CD4-positive, CD25-positive, alpha-beta regulatory T cell (primary cell): Measurements from ENCODE around the gene CYP39A1. TPM values are rescaled to one million over a fixed set of nuclear protein-coding genes. Genes with fewer than 3 reads are reported as not detected.

ENCODE experiments used
- ATAC-seq, 2 donors: fragments of 150-1000 bp; cut with Tn5 transposase; one replicate each; pipeline ENCODE4 v1.10.0; 2021; ENCODE audit warnings: low read depth in 2 of 2, moderate number of reproducible peaks in 2 of 2, moderate library complexity in 1 of 2
- DNase-seq, 3 donors: peaks; one replicate each; pipeline versions ENCODE4 v3.0.0 to v3.0.0-alpha.2; 2012 to 2022; ENCODE audit warnings: mixed read lengths in 1 of 3
- H3K27ac ChIP-seq: one replicate; pipeline ENCODE4 v1.7.0; 2013; ENCODE audit warnings: mild to moderate bottlenecking, low read length; ENCODE audit not compliant: insufficient read depth, poor library complexity, severe bottlenecking
- H3K27me3 ChIP-seq: one replicate; pipeline ENCODE4 v1.7.0; 2013; ENCODE audit warnings: low read length; ENCODE audit not compliant: control insufficient read depth, insufficient read depth
- H3K36me3 ChIP-seq: one replicate; pipeline ENCODE4 v1.7.0; 2013; ENCODE audit warnings: mild to moderate bottlenecking, low read length, moderate library complexity; ENCODE audit not compliant: control insufficient read depth, insufficient read depth
- H3K4me1 ChIP-seq: 2 replicates; pipeline ENCODE4 v1.7.0; 2013; ENCODE audit warnings: mild to moderate bottlenecking, low read length; ENCODE audit not compliant: insufficient read depth, control insufficient read depth, poor library complexity, severe bottlenecking
- H3K4me3 ChIP-seq: one replicate; pipeline ENCODE4 v1.7.0; 2013; ENCODE audit warnings: low read depth, mild to moderate bottlenecking, low read length, moderate library complexity
- H3K9me3 ChIP-seq, 2 experiments: 1 replicate in 1 of 2; 2 replicates in 1 of 2; pipeline ENCODE4 v1.7.0; 2013; ENCODE audit warnings: low read length in 2 of 2, mild to moderate bottlenecking in 1 of 2, moderate library complexity in 1 of 2; ENCODE audit not compliant: control insufficient read depth in 2 of 2
- H3K27ac Mint-ChIP-seq, 3 donors: one replicate each; pipeline ENCODE4 v1.8.0; 2020 to 2022; ENCODE audit warnings: mild to moderate bottlenecking in 3 of 3, mixed read lengths in 3 of 3, moderate library complexity in 2 of 3
- H3K27me3 Mint-ChIP-seq: one replicate; pipeline ENCODE4 v1.8.0; 2022; ENCODE audit warnings: mild to moderate bottlenecking, mixed read lengths
- H3K36me3 Mint-ChIP-seq: one replicate; pipeline ENCODE4 v1.8.0; 2020; ENCODE audit warnings: mixed read lengths
- H3K4me1 Mint-ChIP-seq, 4 donors: one replicate each; pipeline ENCODE4 v1.8.0; 2020 to 2022; ENCODE audit warnings: mixed read lengths in 4 of 4, mild to moderate bottlenecking in 1 of 4
- H3K4me3 Mint-ChIP-seq, 4 donors: one replicate each; pipeline ENCODE4 v1.8.0; 2020 to 2022; ENCODE audit warnings: mild to moderate bottlenecking in 4 of 4, mixed read lengths in 4 of 4, moderate library complexity in 3 of 4
- H3K9me3 Mint-ChIP-seq, 7 donors: one replicate each; pipeline ENCODE4 v1.8.0; 2020 to 2022; ENCODE audit warnings: mixed read lengths in 7 of 7, mild to moderate bottlenecking in 3 of 7, moderate library complexity in 2 of 7
- polyA plus RNA-seq, 4 donors: library from polyadenylated mRNA; unstranded; fragments of 300-500 nt; fragmentation: Illumina TruSeq; gene quantifications; one replicate each; pipeline ENCODE4 v1.2.3, GENCODE V29; 2021
- total RNA-seq: library from RNA; stranded (reverse); gene quantifications from one replicate; pipeline ENCODE4 v1.2.3, GENCODE V29; 2022

Gene CYP39A1
- total and polyA plus RNA-seq, 5 donors from 2014 or later, result 0.33 TPM; not detected in 4

DNA sequence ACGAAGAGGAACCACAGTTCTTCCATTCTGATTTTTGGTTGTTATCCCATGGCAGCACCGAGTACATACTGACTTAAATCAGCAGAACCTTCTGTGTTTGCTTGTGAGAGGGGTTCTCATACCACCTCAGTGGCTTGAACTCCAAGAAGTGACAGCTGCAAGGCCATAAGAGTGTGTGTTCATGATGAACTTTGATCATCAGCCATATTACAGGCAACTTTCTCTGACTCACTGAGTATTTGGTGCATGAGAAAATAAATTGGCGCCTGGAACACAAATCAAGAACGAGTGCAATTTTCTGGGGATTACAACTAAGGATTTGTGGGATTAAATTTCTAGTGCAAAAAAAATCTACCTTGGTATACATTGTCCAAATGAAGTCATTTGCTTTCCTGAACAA, 68.9 kb downstream of the CYP39A1 start:
- no peaks in the 10 kb centered on the region for H3K9me3 ChIP-seq
- ATAC-seq, result no peak
- Mint-ChIP-seq H3K27ac (no peak overlapping the region), H3K36me3 (no peaks in the 10 kb centered on the region), H3K4me1 (no peaks in the 10 kb centered on the region), H3K9me3 (no peaks in the 10 kb centered on the region), H3K4me3 (no peak overlapping the region), H3K27me3 (no peaks in the 10 kb centered on the region)
- no peaks in the 10 kb centered on the region for H3K36me3 ChIP-seq
- no peak overlapping the region for H3K27ac ChIP-seq
- DNase-seq, result no peak
- no peaks in the 10 kb centered on the region for H3K4me1 ChIP-seq
- H3K27me3 ChIP-seq, result no peaks in the 10 kb centered on the region
- no peak overlapping the region for H3K4me3 ChIP-seq

DNA sequence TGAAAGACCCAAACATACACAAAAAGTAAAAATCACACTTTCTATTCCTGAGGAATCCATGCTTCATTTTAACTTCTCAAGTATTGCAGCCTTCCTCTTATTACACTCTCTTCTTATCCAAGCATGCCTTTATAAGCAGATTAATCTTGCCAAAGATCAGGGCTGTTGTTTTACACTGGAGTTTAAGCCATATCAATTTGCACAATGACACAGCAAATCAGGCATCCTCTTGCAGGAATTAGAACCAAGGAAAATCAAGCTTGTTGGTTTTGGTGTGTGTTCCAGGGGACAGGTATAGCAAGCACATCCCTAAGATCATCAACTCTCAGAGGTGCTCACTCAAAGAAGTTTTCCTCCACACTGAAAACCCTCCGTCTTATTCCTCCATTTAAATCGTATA, 69.5 kb downstream of the CYP39A1 start:
- Histone ChIP-seq H3K9me3 (no peaks in the 10 kb centered on the region), H3K4me1 (no peaks in the 10 kb centered on the region), H3K4me3 (no peak overlapping the region), H3K27ac (no peak overlapping the region), H3K36me3 (no peaks in the 10 kb centered on the region), H3K27me3 (no peaks in the 10 kb centered on the region)
- Mint-ChIP-seq H3K27me3 (no peaks in the 10 kb centered on the region), H3K27ac (no peak overlapping the region), H3K36me3 (no peaks in the 10 kb centered on the region), H3K9me3 (no peaks in the 10 kb centered on the region), H3K4me3 (no peak overlapping the region), H3K4me1 (no peaks in the 10 kb centered on the region)
- no peak for DNase-seq
- ATAC-seq, result no peak

DNA sequence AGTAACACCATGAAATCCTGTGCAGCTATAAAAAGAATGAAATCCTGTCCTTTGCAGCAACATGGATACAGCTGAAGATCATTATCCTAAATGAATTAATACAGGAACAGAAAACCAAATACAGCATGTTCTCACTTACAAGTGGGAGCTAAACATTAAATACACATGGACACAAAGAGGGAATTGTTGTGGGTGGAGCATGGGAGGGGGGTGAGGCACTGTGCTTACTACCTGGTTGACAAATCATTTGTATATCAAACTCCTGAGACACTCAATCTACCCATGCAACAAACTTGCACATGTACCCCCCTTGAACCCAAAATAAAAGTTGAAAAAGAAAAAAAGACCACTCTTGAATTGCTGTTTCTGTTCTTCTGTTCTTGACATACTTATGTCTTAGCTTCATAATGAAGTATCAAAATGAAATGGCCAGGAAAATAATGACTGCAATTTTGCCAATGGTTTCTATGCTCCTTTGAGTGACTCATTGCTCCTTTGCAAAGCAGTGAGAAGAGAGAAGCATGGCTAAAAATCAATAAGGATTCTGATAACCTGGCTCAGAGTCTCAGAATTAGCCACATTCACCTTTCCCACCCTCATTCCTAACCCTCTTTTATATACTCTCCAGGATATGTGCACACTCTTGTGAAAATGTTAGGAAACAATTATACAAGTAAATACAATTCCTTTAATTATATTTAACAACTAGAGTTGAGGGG, 71.0 kb downstream of the CYP39A1 start:
- Mint-ChIP-seq H3K4me1 (no peaks in the 10 kb centered on the region), H3K9me3 (no peaks in the 10 kb centered on the region), H3K36me3 (no peaks in the 10 kb centered on the region), H3K27me3 (no peaks in the 10 kb centered on the region), H3K27ac (no peak overlapping the region), H3K4me3 (no peak overlapping the region)
- Histone ChIP-seq H3K4me1 (no peaks in the 10 kb centered on the region), H3K27me3 (no peaks in the 10 kb centered on the region), H3K9me3 (no peaks in the 10 kb centered on the region), H3K36me3 (no peaks in the 10 kb centered on the region), H3K27ac (no peak overlapping the region), H3K4me3 (no peak overlapping the region)
- DNase-seq (no peak), ATAC-seq (no peak)

DNA sequence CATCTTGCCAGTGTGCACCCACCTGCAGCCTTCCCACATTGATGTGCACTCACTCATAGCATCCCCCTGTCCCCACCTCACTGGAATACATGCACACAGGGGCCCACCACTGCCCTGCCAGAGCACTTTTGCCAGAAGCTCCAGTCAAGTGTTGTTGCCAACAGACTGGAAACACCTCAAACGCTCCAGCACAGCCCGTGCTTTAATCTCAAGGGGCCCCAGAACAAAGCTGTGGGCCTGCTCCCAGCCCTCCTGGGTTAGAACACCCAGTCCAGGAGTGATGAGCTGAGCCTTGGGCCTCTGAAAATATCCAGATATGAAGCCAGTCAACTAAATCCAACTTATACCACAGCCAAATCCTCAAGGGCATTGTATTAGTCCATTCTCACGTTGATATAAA, 77.1 kb downstream of the CYP39A1 start:
- Histone ChIP-seq H3K27ac (no peak overlapping the region), H3K36me3 (no peaks in the 10 kb centered on the region), H3K27me3 (no peaks in the 10 kb centered on the region), H3K4me1 (no peaks in the 10 kb centered on the region), H3K4me3 (no peak overlapping the region), H3K9me3 (no peaks in the 10 kb centered on the region)
- Mint-ChIP-seq H3K36me3 (no peaks in the 10 kb centered on the region), H3K27me3 (no peaks in the 10 kb centered on the region), H3K4me3 (no peak overlapping the region), H3K27ac (no peak overlapping the region), H3K9me3 (peaks cover 0 to 10% (median 0%) of the 10 kb centered on the region in 7 donors), H3K4me1 (no peaks in the 10 kb centered on the region)
- ATAC-seq (no peak), DNase-seq (no peak)

DNA sequence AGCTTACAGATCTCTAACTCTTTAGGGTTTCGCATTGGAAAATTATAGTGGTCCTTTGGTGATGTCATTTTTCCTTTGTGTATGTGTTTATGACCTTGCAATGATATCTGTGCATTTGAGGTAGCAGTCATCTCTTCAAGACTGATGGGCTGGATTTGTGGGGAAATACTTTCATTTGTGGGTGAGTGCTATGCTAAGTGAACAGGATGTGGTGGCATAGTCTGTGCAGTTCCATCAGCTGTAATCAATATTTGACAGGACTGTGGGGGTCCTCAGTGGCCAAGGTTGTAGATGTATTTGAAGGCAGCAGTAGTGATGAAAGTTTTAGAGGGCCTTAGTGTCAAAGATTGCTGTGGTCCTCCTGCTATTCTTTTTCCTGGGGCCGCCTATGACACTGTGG, 79.5 kb downstream of the CYP39A1 start:
- peaks cover 0 to 10% (median 0%) of the 10 kb centered on the region in 7 donors for H3K9me3 Mint-ChIP-seq
- H3K4me1 Mint-ChIP-seq, result no peaks in the 10 kb centered on the region
- Histone ChIP-seq H3K27me3 (no peaks in the 10 kb centered on the region), H3K27ac (no peak overlapping the region), H3K4me3 (no peak overlapping the region), H3K36me3 (no peaks in the 10 kb centered on the region), H3K4me1 (no peaks in the 10 kb centered on the region), H3K9me3 (no peaks in the 10 kb centered on the region)
- no peak for DNase-seq
- H3K27me3 Mint-ChIP-seq, result no peaks in the 10 kb centered on the region
- no peak overlapping the region for H3K27ac Mint-ChIP-seq
- no peak overlapping the region for H3K4me3 Mint-ChIP-seq
- ATAC-seq, result no peak
- H3K36me3 Mint-ChIP-seq, result no peaks in the 10 kb centered on the region

DNA sequence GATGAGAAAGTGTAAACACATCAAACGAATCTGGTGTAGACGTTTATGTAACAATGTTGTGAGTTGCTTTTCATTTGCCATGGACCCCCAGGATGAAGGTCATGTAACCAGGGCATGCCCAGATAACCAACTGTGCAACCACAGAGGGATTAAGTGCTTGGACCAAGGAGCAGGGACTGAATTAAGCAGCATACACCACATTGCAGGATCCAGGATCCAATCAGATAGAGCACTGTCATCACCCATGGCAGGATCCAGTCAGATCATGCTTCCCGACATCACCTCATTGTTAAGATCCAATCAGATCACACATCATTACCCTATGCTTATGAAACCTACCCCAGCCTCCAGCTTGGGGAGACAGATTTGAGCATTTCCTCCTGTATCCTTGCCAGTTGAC, 87.1 kb downstream of the CYP39A1 start:
- ATAC-seq, result no peak
- Mint-ChIP-seq H3K27ac (no peak overlapping the region), H3K4me3 (no peak overlapping the region), H3K27me3 (no peaks in the 10 kb centered on the region), H3K9me3 (peaks cover 0 to 4% (median 3%) of the 10 kb centered on the region in 7 donors), H3K36me3 (no peaks in the 10 kb centered on the region), H3K4me1 (no peaks in the 10 kb centered on the region)
- Histone ChIP-seq H3K27ac (no peak overlapping the region), H3K4me1 (no peaks in the 10 kb centered on the region), H3K36me3 (no peaks in the 10 kb centered on the region), H3K27me3 (no peaks in the 10 kb centered on the region), H3K9me3 (no peaks in the 10 kb centered on the region), H3K4me3 (no peak overlapping the region)
- DNase-seq, result no peak

DNA sequence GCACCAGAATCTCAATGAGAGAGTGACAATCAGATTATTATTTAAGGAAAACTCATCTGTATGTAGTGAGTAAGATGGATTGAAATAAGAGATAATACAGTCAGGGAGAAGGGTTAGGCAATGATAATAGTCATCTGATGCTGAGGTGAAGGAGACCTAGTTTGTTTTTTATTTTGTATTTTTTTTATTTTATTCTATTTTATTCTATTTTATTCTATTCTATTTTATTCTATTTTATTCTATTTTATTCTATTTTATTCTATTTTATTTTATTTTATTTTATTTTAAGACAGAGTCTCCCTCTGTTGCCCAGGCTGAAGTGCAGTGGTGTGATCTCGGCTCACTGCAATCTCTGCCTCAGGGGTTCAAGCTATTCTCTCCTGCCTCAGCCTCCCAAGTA, 88.7 kb downstream of the CYP39A1 start:
- H3K9me3 ChIP-seq, result no peaks in the 10 kb centered on the region
- no peaks in the 10 kb centered on the region for H3K4me1 Mint-ChIP-seq
- DNase-seq, result no peak
- H3K27me3 ChIP-seq, result no peaks in the 10 kb centered on the region
- H3K36me3 ChIP-seq, result no peaks in the 10 kb centered on the region
- H3K9me3 Mint-ChIP-seq, result peaks cover 0 to 4% (median 3%) of the 10 kb centered on the region in 7 donors
- H3K27ac Mint-ChIP-seq, result no peak overlapping the region
- no peaks in the 10 kb centered on the region for H3K27me3 Mint-ChIP-seq
- ATAC-seq, result no peak
- no peak overlapping the region for H3K4me3 ChIP-seq
- H3K36me3 Mint-ChIP-seq, result no peaks in the 10 kb centered on the region
- no peak overlapping the region for H3K27ac ChIP-seq
- no peak overlapping the region for H3K4me3 Mint-ChIP-seq
- H3K4me1 ChIP-seq, result no peaks in the 10 kb centered on the region

DNA sequence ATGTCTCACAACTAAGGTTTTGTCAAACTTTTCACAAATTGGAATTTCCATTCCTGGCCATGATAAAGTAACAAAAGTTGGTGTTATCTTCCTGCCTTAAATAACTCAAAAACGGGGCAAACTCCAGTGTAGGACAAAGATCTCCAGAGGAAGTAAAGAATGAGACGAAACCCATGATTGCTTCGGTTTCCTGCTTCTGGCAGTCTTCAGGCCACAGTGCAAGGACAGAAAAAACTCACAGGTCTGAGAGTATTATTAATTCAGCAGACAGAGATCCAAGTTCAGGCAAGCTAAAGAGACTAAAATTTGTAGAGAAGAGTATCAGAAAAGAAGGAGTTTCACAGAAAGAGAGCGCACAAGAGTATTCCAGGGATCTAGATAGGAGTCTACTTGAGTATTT, 96.6 kb downstream of the CYP39A1 start:
- Mint-ChIP-seq H3K4me3 (no peak overlapping the region), H3K4me1 (no peaks in the 10 kb centered on the region), H3K27ac (no peak overlapping the region), H3K27me3 (no peaks in the 10 kb centered on the region), H3K36me3 (no peaks in the 10 kb centered on the region), H3K9me3 (peaks cover 0 to 4% (median 0%) of the 10 kb centered on the region in 7 donors)
- no peaks in the 10 kb centered on the region for H3K36me3 ChIP-seq
- no peak overlapping the region for H3K27ac ChIP-seq
- no peaks in the 10 kb centered on the region for H3K9me3 ChIP-seq
- no peak for ATAC-seq
- H3K4me1 ChIP-seq, result no peaks in the 10 kb centered on the region
- H3K27me3 ChIP-seq, result no peaks in the 10 kb centered on the region
- no peak overlapping the region for H3K4me3 ChIP-seq
- DNase-seq, result no peak
